ENCODE results near the gene SCFD2. TPM values are rescaled to one million over a fixed set of nuclear protein-coding genes. Genes with fewer than 3 reads are reported as not detected.
A peak's percentile ranks its signal among the peaks of the same experiment; 100 is the strongest.

SCFD2 gene
- total RNA-seq, 2 donors from 2014 or later = 17.5 to 18.6 TPM

GRCh38 chr4:52864793-52865192 lies 501.1 kb downstream of the SCFD2 start:
- DNase-seq (ENCODE audit: low spot score) = no peak
- intact Hi-C loops (cut with DNase I) = loop anchor here in 1 of 2 donors (5.0 to 10.0 kb wide), 2 partner anchors 140 to 987 kb away; no protein-coding TSS in a partner anchor

- no peak for DNase-seq (ENCODE audit: low spot score)
- intact Hi-C loops (cut with DNase I) = loop anchor here in 1 of 2 donors (5.0 to 10.0 kb wide), 2 partner anchors 139 to 986 kb away; no protein-coding TSS in a partner anchor
Measured at GRCh38 chr4:52863324-52863723, 502.5 kb downstream of the SCFD2 start.

GRCh38 chr4:52862639-52863161 lies 503.2 kb downstream of the SCFD2 start:
- no peak for DNase-seq (ENCODE audit: low spot score)
- intact Hi-C loops (cut with DNase I) = loop anchor here in 1 of 2 donors (5.0 to 10.0 kb wide), 2 partner anchors 138 to 985 kb away; no protein-coding TSS in a partner anchor

GRCh38 chr4:52861879-52862616 lies 503.8 kb downstream of the SCFD2 start, which contains the start of gene RASL11B:
Gene RASL11B (plus strand): TSS chr4:52862317. CDS start chr4:52862508, 191 bp downstream.
- intact Hi-C loops (cut with DNase I) = loop anchor here in 1 of 2 donors (5.0 to 10.0 kb wide), 2 partner anchors 137 to 985 kb away; no protein-coding TSS in a partner anchor
- DNase-seq (ENCODE audit: low spot score) = peak; percentile 94

GRCh38 chr4:52861171-52861823 lies 504.6 kb downstream of the SCFD2 start:
- intact Hi-C loops (cut with DNase I) = loop anchor here in 1 of 2 donors (5.0 to 10.0 kb wide), 2 partner anchors 136 to 984 kb away; no protein-coding TSS in a partner anchor
- no peak for DNase-seq (ENCODE audit: low spot score)

GRCh38 chr4:52860361-52860760 lies 505.5 kb downstream of the SCFD2 start:
- intact Hi-C loops (cut with DNase I) = loop anchor here in 1 of 2 donors (5.0 to 10.0 kb wide), 2 partner anchors 136 to 983 kb away; no protein-coding TSS in a partner anchor
- DNase-seq (ENCODE audit: low spot score) = no peak

- DNase-seq (ENCODE audit: low spot score) = no peak
- intact Hi-C loops (cut with DNase I) = no loop called here
Measured at GRCh38 chr4:52856801-52857200, 509.1 kb downstream of the SCFD2 start.

- intact Hi-C loops (cut with DNase I) = no loop called here
- DNase-seq (ENCODE audit: low spot score) = no peak
Measured at GRCh38 chr4:52853351-52853750, 512.5 kb downstream of the SCFD2 start.

GRCh38 chr4:52852711-52853110 lies 513.1 kb downstream of the SCFD2 start:
- intact Hi-C loops (cut with DNase I) = no loop called here
- DNase-seq (ENCODE audit: low spot score) = no peak

GRCh38 chr4:52852041-52852440 lies 513.8 kb downstream of the SCFD2 start:
- no peak for DNase-seq (ENCODE audit: low spot score)
- intact Hi-C loops (cut with DNase I) = no loop called here

GRCh38 chr4:52850406-52851124 lies 515.3 kb downstream of the SCFD2 start:
- intact Hi-C loops (cut with DNase I) = no loop called here
- no peak for DNase-seq (ENCODE audit: low spot score)

GRCh38 chr4:52848254-52848653 lies 517.6 kb downstream of the SCFD2 start:
- no peak for DNase-seq (ENCODE audit: low spot score)
- intact Hi-C loops (cut with DNase I) = no loop called here

GRCh38 chr4:52846502-52846901 lies 519.4 kb downstream of the SCFD2 start:
- DNase-seq (ENCODE audit: low spot score) = no peak
- intact Hi-C loops (cut with DNase I) = no loop called here

- intact Hi-C loops (cut with DNase I) = no loop called here
- no peak for DNase-seq (ENCODE audit: low spot score)
Measured at GRCh38 chr4:52844596-52844995, 521.3 kb downstream of the SCFD2 start.

- DNase-seq (ENCODE audit: low spot score) = no peak
- intact Hi-C loops (cut with DNase I) = no loop called here
Measured at GRCh38 chr4:52843958-52844357, 521.9 kb downstream of the SCFD2 start.

GRCh38 chr4:52843351-52843750 lies 522.5 kb downstream of the SCFD2 start:
- intact Hi-C loops (cut with DNase I) = no loop called here
- no peak for DNase-seq (ENCODE audit: low spot score)

GRCh38 chr4:52842792-52843191 lies 523.1 kb downstream of the SCFD2 start:
- intact Hi-C loops (cut with DNase I) = no loop called here
- no peak for DNase-seq (ENCODE audit: low spot score)

GRCh38 chr4:52841682-52842456 lies 524.0 kb downstream of the SCFD2 start:
- intact Hi-C loops (cut with DNase I) = no loop called here

More at GRCh38 chr4:52841682-52842456, 524.0 kb downstream of the SCFD2 start:
- DNase-seq (ENCODE audit: low spot score) = no peak

Measured in posterior vena cava (tissue), 2 donors.